GM19455 (cell line): ENCODE data around the gene ZNRD2.
A peak's percentile ranks its signal among the peaks of the same experiment; 100 is the strongest.

Experiments
- ATAC-seq: cut with Tn5 transposase; IDR thresholded peaks from one replicate; pipeline ENCODE4 v1.9.1; 2021; ENCODE audit not compliant: unreplicated experiment

ZNRD2 gene

GRCh38 chr11:65588199-65589054 is 18.1 kb downstream of the ZNRD2 start:
- peak; percentile 71 for ATAC-seq

GRCh38 chr11:65589444-65590239 is 19.4 kb downstream of the ZNRD2 start:
- no peak for ATAC-seq

- ATAC-seq, result no peak
Observed at GRCh38 chr11:65590240-65590738, 20.0 kb downstream of the ZNRD2 start.

- ATAC-seq, result no peak
Observed at GRCh38 chr11:65591939-65592857, 21.9 kb downstream of the ZNRD2 start.

- ATAC-seq, result no peak
Observed at GRCh38 chr11:65592858-65593517, 22.7 kb downstream of the ZNRD2 start.

- no peak for ATAC-seq
Observed at GRCh38 chr11:65593518-65594414, 23.5 kb downstream of the ZNRD2 start.

- no peak for ATAC-seq
Observed at GRCh38 chr11:65595131-65595530, 24.9 kb downstream of the ZNRD2 start.

GRCh38 chr11:65595543-65596281 is 25.4 kb downstream of the ZNRD2 start, which contains the start of gene KCNK7:
KCNK7 (minus strand) TSS chr11:65595800; CDS start chr11:65595772, 28 bp downstream.
- ATAC-seq, result no peak

- no peak for ATAC-seq
Observed at GRCh38 chr11:65596520-65596919, 26.2 kb downstream of the ZNRD2 start.

- no peak for ATAC-seq
Observed at GRCh38 chr11:65598258-65598699, 28.0 kb downstream of the ZNRD2 start.

GRCh38 chr11:65599216-65599954 is 29.1 kb downstream of the ZNRD2 start:
- no peak for ATAC-seq

GRCh38 chr11:65599955-65600246 is 29.6 kb downstream of the ZNRD2 start:
- no peak for ATAC-seq

GRCh38 chr11:65604258-65604657 is 34.0 kb downstream of the ZNRD2 start:
- no peak for ATAC-seq

- no peak for ATAC-seq
Observed at GRCh38 chr11:65606876-65607613, 36.8 kb downstream of the ZNRD2 start.

- no peak for ATAC-seq
Observed at GRCh38 chr11:65607614-65608426, 37.5 kb downstream of the ZNRD2 start.

- no peak for ATAC-seq
Observed at GRCh38 chr11:65609229-65609628, 39.0 kb downstream of the ZNRD2 start.
